NCI-H82 (cell line): Measurements from ENCODE around the gene ESPL1.

ENCODE experiments used
- DNase-seq: peaks from one replicate; lab custom pipeline; 2025; lab: John Stamatoyannopoulos, UW

The ESPL1 gene

DNA sequence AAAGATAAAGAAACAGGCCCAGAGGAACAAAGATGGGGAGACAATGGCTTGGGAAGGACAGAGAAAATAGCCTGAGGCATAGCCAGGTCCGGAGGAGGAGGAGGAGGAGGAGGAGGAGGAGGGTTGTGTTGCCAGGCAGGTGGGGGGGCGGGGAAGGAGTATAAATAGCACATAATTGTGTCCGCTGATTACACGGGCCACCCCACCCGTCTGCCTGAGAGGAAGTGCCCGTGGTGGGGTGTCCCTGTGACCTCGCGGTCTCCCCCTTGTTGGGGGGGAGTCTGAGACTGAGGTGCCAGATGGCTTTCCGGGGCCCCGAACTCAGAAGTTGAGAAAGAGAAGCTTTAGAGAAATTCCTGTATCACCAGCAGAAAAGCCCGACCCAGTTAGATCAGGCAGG, 69.9 kb downstream of the ESPL1 start:
- DNase-seq: no peak

- DNase-seq: peak; percentile 77
Observed at GRCh38 chr12:53338916-53339315, 70.8 kb downstream of the ESPL1 start.

DNA sequence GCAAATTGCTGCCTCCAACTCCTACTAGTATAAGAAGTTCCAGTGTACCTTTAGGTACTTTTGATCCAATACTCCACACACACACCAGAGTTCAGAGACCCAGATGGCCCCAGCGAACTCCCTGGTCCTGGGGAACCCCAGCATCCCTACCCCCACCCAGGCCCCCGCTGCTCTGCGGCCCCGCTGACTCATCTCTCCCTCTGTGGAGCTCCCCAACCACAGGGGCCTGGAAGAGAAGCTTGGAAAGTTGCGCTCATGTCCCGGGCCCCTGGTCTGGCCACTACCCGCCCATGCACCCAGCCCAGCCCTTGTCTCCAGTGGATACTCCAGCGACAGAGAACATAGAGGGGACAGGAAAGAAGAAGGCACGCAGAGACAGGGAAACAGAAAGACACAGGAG, 72.3 kb downstream of the ESPL1 start:
- no peak for DNase-seq
